Measurements from ENCODE around the gene ZNF362.

- TF ChIP-seq EZH2phosphoT487 (IDR thresholded peaks at IDR 0.05; ENCODE audit: borderline replicate concordance, low read length) (no peak), CTCF (IDR thresholded peaks at IDR 0.05; ENCODE audit: low read depth, low read length, poor library complexity, severe bottlenecking) (no peak)
These were observed 30.7 kb upstream of the ZNF362 start for GRCh38 chr1:33225586-33225985.
